HUES6 (cell line): Measurements from ENCODE around the gene CDKL1.

Experiments used
- H3K27ac ChIP-seq: 2 replicates; pipeline ENCODE4 v1.7.0; 2013; ENCODE audit warnings: low read depth, mild to moderate bottlenecking, low read length, inconsistent platforms
- H3K27me3 ChIP-seq: 2 replicates; pipeline ENCODE4 v1.6.1; 2013; ENCODE audit warnings: low read length; ENCODE audit not compliant: control insufficient read depth, insufficient read depth
- H3K36me3 ChIP-seq: 2 replicates; pipeline ENCODE4 v1.6.1; 2013; ENCODE audit warnings: low read length; ENCODE audit not compliant: control insufficient read depth, insufficient read depth
- H3K4me1 ChIP-seq: 2 replicates; pipeline ENCODE4 v1.6.1; 2013; ENCODE audit warnings: low read length; ENCODE audit not compliant: control insufficient read depth, insufficient read depth
- H3K4me3 ChIP-seq: 2 replicates; pipeline ENCODE4 v1.5.1; 2013; ENCODE audit warnings: low read depth, low read length
- H3K9ac ChIP-seq: one replicate; pipeline ENCODE4 v1.6.1; 2013; ENCODE audit warnings: mild to moderate bottlenecking, low read length
- H3K9me3 ChIP-seq: 2 replicates; pipeline ENCODE4 v1.6.1; 2013; ENCODE audit warnings: low read depth, low read length; ENCODE audit not compliant: control insufficient read depth, insufficient read depth

The CDKL1 gene

DNA sequence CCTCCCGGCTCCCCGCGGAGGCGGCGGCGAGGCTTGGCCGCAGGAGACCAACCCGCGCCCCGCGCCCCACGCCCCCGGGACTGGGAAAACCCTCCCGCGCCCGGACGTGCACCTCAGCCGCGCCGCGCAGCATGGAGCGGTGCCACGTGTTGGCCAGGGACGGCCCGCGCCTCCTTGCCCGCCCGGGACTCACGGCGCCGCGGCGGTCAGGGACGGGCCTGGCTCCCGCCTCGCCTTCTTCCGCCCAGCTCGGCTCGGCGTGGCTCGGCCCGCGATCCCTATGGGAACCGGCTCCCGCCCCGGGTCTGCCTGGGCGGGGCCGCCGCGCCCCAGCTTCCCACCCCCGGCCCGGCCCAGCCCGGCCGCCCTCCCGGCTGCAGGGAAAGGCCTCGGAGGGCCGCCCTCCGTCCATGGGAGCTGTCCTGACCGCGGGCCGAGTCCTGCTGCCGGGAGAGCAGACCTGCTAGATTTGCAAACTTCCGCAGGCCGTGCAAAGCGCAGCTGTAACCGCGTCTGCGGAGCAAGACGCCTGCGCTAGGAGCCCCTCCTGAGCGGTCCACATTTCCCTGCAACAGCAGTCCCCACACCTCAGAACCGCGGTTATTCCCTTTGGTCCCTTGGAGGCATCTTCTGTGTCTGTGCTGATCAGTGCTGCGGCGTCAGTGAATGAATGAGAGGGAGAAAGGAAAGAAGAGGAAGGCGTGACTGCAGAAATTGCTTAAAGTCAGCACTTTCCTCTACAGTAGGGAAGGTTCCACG, at the start of gene CDKL1:
TSS of gene CDKL1 (minus strand) at position 251 of the 759 bp plus-strand sequence. CDS start 1,013 bp downstream, outside the sequence.
- no peak within 1 kb of the TSS for H3K27ac ChIP-seq
- H3K27me3 ChIP-seq: peaks cover 12% of the 10 kb centered on the region; the same call in 1 of the 2 replicates
- H3K4me3 ChIP-seq: peak within 1 kb of the TSS; percentile 65
- H3K36me3 ChIP-seq: no peaks in the 10 kb centered on the region
- H3K9me3 ChIP-seq: no peaks in the 10 kb centered on the region
- peaks cover 13% of the 10 kb centered on the region for H3K4me1 ChIP-seq
- peak within 1 kb of the TSS; percentile 54 for H3K9ac ChIP-seq

DNA sequence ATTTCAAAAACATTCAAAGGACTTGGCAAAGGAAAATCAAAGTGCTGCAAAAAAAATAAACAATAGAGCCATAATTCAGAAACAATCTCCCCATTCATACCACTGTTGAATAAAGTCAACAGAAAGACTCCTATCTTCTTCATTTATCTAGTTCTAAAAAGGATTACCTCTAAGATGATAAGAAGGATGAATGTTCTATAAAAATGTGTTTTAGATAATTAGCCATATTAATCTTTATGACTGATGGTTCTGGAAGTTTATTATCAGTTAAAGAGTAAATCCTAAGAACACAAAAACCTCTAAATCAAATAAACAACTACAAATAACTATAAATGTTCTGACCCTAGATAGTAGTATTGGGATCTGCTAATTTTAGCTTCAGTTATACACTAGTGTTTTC, 37.8 kb upstream of the CDKL1 start:
- Histone ChIP-seq H3K36me3 (peaks cover 61% of the 10 kb centered on the region), H3K27ac (no peak overlapping the region), H3K9ac (no peak overlapping the region)

DNA sequence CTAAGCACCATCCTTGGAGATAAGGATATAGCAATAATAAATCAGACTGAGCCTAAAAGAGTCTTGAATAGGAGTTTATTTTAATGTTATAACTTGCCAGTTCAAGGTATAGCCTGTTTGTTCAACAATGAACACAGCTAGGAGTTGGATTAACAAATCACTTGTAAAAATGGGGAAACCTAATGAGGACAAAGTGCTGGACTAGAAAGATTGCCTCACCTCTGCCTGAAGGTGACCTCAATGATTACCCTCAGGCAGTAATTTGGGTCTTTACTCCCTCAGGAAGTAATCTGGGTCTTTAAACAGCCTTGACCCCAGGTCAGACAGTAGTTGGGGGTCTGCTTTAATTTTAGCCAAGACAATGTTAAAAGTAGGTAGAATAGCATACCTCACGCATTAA, 35.5 kb upstream of the CDKL1 start:
- no peak overlapping the region for H3K4me3 ChIP-seq
- H3K9ac ChIP-seq: no peak overlapping the region
- H3K27me3 ChIP-seq: no peaks in the 10 kb centered on the region
- peaks cover 6% of the 10 kb centered on the region; the same call in 1 of the 2 replicates for H3K9me3 ChIP-seq
- H3K27ac ChIP-seq: no peak overlapping the region
- H3K4me1 ChIP-seq: no peaks in the 10 kb centered on the region
- peaks cover 48% of the 10 kb centered on the region for H3K36me3 ChIP-seq

More for the DNA sequence above, 37.8 kb upstream of the CDKL1 start:
- peaks cover 10% of the 10 kb centered on the region for H3K9me3 ChIP-seq
- no peaks in the 10 kb centered on the region for H3K4me1 ChIP-seq
- H3K4me3 ChIP-seq: no peak overlapping the region
- H3K27me3 ChIP-seq: no peaks in the 10 kb centered on the region

DNA sequence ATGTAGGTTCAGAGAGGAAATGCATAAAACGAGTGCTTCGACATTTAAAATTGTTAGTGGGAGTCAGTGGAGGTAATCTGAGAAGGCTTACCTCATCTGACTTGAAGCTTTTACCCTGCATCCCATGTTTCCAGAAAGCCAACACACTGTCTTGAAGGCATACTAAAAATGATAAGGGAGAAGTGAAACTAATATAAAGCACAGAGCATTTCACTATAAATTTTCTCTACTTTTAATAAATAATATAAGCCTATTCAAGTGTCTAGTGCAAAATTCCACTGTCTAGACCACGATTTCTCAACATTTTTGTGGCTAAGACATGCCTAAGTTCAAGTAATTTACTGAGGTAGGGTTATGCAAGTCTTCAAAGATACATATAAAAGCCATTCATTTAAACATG, 29.1 kb upstream of the CDKL1 start:
- peaks cover 47% of the 10 kb centered on the region for H3K36me3 ChIP-seq

DNA sequence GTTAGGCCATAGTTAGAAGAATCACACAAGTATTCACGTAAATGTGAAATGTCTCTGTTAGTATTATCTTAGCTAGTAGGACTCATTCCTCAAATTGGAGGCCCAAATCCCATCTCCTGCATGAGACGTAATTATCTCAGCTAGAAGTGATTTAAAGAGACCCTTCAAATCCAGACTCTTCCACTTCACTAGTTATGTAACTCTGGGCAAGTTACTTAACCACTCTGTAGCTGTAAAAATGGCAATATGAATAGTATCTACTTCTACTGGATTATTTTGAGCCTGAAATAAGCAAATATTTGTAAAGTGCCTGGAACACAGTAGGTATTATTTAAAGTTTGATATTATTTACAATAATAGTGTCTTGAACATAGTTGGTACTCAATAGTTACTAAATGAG, 28.4 kb upstream of the CDKL1 start:
- Histone ChIP-seq H3K9me3 (no peaks in the 10 kb centered on the region), H3K4me1 (no peaks in the 10 kb centered on the region), H3K36me3 (peaks cover 53% of the 10 kb centered on the region), H3K4me3 (no peak overlapping the region), H3K9ac (no peak overlapping the region), H3K27ac (no peak overlapping the region), H3K27me3 (no peaks in the 10 kb centered on the region)

More for the DNA sequence above, 29.1 kb upstream of the CDKL1 start:
- no peaks in the 10 kb centered on the region for H3K9me3 ChIP-seq
- no peak overlapping the region for H3K4me3 ChIP-seq
- H3K27ac ChIP-seq: no peak overlapping the region
- no peak overlapping the region for H3K9ac ChIP-seq
- no peaks in the 10 kb centered on the region for H3K27me3 ChIP-seq
- no peaks in the 10 kb centered on the region for H3K4me1 ChIP-seq

DNA sequence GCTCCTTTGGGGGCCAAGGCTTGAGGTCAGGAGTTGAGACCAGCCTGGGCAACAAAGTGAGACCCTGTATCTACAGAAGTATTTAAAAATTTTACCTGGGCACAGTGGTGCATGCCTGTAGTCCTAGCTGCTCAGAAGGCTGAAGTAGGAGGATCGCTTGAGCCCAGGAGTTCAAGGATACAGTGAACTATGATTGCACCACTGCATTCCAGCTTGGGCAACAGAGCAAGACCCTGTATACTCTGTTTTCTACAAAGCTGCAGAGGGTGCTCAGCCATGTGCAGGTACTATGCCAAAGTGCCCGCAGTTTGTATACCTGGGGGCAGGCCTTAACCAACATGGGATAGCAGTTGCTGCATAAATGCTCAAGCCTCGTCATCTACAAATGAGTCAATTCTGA, 26.8 kb upstream of the CDKL1 start:
- Histone ChIP-seq H3K27ac (no peak overlapping the region), H3K9me3 (no peaks in the 10 kb centered on the region), H3K4me1 (no peaks in the 10 kb centered on the region), H3K9ac (no peak overlapping the region), H3K36me3 (peaks cover 62% of the 10 kb centered on the region), H3K4me3 (no peak overlapping the region), H3K27me3 (no peaks in the 10 kb centered on the region)

DNA sequence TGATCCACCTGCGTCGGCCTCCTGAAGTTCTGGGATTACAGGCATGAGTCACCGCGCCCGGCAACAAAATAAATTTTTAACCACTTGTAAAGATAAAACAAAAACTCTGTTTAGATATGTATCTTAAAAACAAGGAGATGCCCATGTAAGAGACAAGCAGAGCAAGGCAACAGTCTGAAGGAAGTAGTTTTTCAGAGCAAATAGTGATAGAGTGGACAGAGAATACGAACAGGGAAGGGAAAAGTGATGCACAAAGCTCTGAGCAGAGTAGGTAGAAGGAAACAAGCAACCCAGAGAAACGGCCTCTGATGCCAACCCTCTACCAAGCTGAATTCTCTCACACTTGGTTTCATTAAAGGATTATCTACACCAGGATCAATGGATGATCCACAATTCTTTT, 24.8 kb upstream of the CDKL1 start:
- Histone ChIP-seq H3K9me3 (no peaks in the 10 kb centered on the region), H3K27me3 (no peaks in the 10 kb centered on the region), H3K36me3 (peaks cover 79% of the 10 kb centered on the region), H3K27ac (no peak overlapping the region), H3K4me1 (no peaks in the 10 kb centered on the region), H3K4me3 (no peak overlapping the region), H3K9ac (no peak overlapping the region)

DNA sequence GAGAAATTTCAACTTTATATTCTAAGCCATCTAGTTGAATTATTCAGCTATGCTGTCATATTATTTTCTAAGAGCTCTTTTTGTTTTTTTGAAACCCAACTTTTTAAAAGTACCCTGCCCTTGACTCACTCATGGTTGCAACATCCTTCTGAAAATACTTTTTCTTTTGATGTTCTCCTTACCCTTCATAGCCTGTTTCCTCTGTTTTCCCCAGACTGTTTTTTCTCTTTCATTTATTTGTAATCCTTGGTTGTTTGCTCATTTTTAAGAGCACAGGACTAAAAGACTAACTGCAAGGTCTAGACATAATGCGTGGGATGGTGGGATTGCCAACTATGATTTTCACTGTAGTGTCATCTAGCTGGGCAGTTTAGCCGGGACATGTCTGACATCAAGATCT, 21.2 kb upstream of the CDKL1 start:
- Histone ChIP-seq H3K4me3 (no peak overlapping the region), H3K27ac (no peak overlapping the region), H3K4me1 (no peaks in the 10 kb centered on the region), H3K9me3 (peaks cover 7% of the 10 kb centered on the region; the same call in 1 of the 2 replicates), H3K27me3 (no peaks in the 10 kb centered on the region), H3K9ac (no peak overlapping the region), H3K36me3 (peaks cover 58% of the 10 kb centered on the region)

DNA sequence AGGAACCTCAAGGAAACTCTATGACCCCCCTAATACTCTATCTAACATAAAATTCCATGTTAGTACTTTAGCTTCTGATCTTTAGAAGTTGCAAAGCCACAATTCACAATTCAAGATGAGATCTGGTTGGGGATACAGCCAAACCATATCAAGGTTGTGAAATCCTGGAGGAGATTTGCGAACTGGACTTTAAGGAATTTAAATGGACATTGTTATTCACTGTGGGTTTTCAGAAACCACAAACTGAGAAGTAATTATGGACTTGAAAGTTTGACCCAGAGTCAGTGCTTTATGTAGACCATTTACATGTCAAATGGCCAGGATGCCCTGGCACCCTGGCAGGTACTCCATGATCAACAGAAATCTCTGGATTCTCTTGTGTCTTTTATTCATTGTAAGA, 14.2 kb upstream of the CDKL1 start:
- Histone ChIP-seq H3K9ac (no peak overlapping the region), H3K27me3 (no peaks in the 10 kb centered on the region), H3K9me3 (peaks cover 7% of the 10 kb centered on the region; the same call in 1 of the 2 replicates), H3K4me3 (no peak overlapping the region), H3K27ac (no peak overlapping the region), H3K4me1 (no peaks in the 10 kb centered on the region), H3K36me3 (no peaks in the 10 kb centered on the region)

DNA sequence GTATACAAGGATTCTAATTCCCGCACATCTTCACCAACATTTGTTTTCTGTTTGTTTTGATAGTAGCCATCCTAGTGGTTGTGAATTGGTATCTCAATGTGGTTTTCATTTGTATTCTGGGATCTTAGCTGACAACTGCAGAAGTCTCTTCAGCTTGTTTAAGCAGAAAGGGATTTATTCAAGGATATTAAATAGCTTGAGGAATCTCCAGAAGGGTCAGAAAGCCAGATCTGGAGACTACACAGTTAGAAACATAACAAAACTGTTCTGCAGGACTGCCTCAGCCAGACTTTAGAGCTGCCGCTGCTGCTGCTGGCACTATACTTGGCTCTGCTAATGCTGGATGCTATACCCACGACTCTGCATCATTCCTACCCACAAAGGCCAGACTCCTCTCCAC, 13.4 kb upstream of the CDKL1 start:
- Histone ChIP-seq H3K4me1 (no peaks in the 10 kb centered on the region), H3K27ac (no peak overlapping the region), H3K27me3 (no peaks in the 10 kb centered on the region), H3K9ac (no peak overlapping the region), H3K9me3 (peaks cover 8% of the 10 kb centered on the region; the same call in 1 of the 2 replicates), H3K36me3 (no peaks in the 10 kb centered on the region), H3K4me3 (no peak overlapping the region)

DNA sequence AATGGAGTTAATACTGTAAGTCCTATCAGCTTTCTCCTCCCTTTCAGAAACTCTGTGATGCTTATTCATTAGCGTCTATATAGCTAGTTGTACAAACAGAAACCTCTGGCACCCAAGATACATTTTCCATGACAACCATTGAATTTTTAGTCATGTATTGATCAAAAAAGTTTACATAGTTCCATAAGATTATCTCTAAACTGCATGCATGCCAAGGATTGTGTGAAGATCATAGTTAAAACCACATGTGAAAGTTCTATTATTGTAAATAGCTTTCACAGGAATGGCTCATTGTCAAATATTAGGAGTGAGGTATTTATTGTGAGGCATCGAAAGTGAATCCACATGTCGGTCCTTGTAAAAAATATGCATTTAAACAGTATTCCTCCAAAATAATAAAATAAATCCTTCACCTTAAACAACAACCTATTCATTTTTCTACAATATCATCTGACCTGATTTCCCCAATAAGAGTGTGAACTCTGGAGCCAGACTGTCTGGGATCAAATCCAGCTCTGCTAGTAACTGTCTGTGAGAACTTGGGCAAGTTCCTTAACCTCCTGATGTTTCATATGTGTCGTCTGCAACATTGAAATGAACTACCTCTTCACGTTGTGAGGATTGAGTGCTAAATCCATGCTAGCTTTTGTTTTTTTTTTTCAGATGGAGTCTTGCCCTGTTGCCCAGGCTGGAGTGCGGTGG, 10.6 kb upstream of the CDKL1 start:
- H3K27me3 ChIP-seq: no peaks in the 10 kb centered on the region
- H3K4me1 ChIP-seq: 0 out of 2 replicates have a peak, but pooled peaks cover 4% of the 10 kb centered on the region
- 0 out of 2 replicates have a peak, but pooled peaks cover 2% of the 10 kb centered on the region for H3K9me3 ChIP-seq
- no peak overlapping the region for H3K4me3 ChIP-seq
- H3K9ac ChIP-seq: no peak overlapping the region
- H3K36me3 ChIP-seq: no peaks in the 10 kb centered on the region
- no peak overlapping the region for H3K27ac ChIP-seq
